ENCODE results near the gene NDUFAF8. TPM values are rescaled to one million over a fixed set of nuclear protein-coding genes. Genes with fewer than 3 reads are reported as not detected.
A peak's percentile ranks its signal among the peaks of the same experiment; 100 is the strongest.

The NDUFAF8 gene, protein sequence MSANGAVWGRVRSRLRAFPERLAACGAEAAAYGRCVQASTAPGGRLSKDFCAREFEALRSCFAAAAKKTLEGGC
- total RNA-seq (10 to 100 TPM; 26.6 to 66.3 (median 33.9) TPM), polyA plus RNA-seq (10 to 100 TPM; 14.6 to 53.4 TPM)
- long read RNA-seq, donor 1, partial matches to known transcripts = 3 of 3 reads
- long read RNA-seq, donor 1, other reads (novel, unspliced or antisense) = 0 of 3 reads
- long read RNA-seq, donor 2, transcript NDUFAF8-201 (3 exons, 615 nt) = major isoform, 35 of 35 reads
- long read RNA-seq, donor 2, partial matches to known transcripts = 0 of 35 reads
- long read RNA-seq, donor 2, other reads (novel, unspliced or antisense) = 0 of 35 reads
- long read RNA-seq, donor 3, transcript NDUFAF8-201 (3 exons, 615 nt) = major isoform, 24 of 27 reads
- long read RNA-seq, donor 3, partial matches to known transcripts = 1 of 27 reads
- long read RNA-seq, donor 3, other reads (novel, unspliced or antisense) = 2 of 27 reads

DNA sequence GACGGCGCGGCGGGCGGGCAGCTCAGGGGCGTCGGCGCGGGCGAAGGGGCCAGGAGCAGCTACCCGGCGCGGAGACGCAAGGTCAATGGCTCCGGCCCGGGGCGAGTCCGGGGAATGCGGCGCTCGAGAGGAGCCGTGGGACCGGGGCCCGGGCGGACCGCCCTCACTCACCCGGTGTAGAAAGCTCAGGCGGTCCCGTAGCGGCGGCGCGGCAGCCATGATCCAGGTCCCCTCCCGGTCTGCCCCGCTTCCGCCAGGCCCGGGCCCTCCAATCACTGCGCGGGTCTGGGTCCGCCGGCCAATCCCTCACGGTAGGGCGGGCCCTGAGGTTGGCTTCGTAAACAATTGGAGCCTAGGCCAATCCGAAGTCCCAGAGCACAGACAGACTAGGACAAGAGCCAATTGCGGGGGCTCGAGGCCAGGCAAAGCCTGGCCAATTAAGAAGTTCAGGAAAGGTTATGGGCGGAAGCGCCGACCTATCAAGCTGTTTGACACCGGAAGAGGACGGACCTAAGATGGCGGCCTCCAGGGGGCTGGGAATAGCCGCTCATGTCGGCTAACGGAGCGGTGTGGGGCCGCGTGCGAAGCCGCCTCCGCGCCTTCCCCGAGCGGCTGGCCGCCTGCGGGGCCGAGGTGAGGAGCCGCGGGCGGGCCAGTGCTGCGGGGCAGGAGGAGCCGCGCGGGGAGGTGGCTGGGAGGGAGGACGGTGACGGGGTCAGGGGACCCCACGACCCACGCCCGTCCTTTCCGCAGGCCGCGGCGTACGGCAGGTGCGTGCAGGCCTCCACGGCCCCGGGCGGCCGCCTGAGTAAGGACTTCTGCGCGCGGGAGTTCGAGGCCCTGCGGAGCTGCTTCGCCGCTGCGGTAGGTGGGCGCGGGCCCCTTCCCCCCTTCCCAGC, at the start of gene NDUFAF8, which contains the start of gene TEPSIN:
TSS of gene NDUFAF8 (plus strand) at position 504 of the 899 bp plus-strand sequence. CDS start at position 550, 46 bp downstream.
TSS of gene TEPSIN (minus strand) at position 241 of the 899 bp plus-strand sequence. CDS start at position 219, 22 bp downstream.
- Histone ChIP-seq H3K27me3 (no peaks in the 10 kb centered on the region), H3K9me3 (no peaks in the 10 kb centered on the region), H3K4me1 (ENCODE audit: insufficient read depth) (peaks cover 5% of the 10 kb centered on the region), H3K4me3 (peak within 1 kb of the TSS; percentile 99), H3K36me3 (no peaks in the 10 kb centered on the region), H3K27ac (peak within 1 kb of the TSS in 1 of 2 donors; percentile 82)
- peak in 2 of 3 donors; percentile 27 to 45 for TF ChIP-seq CTCF (IDR thresholded peaks at IDR 0.05)
- no peak for TF ChIP-seq EP300 (IDR thresholded peaks at IDR 0.05)
- peak; percentile 36 for TF ChIP-seq POLR2A (IDR thresholded peaks at IDR 0.05)
- 0% methylated on average over 68 to 100 of the region's 100 CpGs for WGBS, 3 donors
- peak; percentile 97 to 98 (median 97) for DNase-seq
- intact Hi-C loops (cut with DNase I) = loop anchor here in 1 of 4 donors (10.0 kb wide), 1 partner anchor 244 kb away; the partner anchor contains the start of gene CHMP6

- no peaks in the 10 kb centered on the region for H3K27me3 ChIP-seq
- H3K36me3 ChIP-seq = no peaks in the 10 kb centered on the region
- no peak overlapping the region for H3K27ac ChIP-seq
- no peak for DNase-seq
- intact Hi-C loops (cut with DNase I) = no loop called here
- TF ChIP-seq POLR2A (IDR thresholded peaks at IDR 0.05) (no peak), CTCF (IDR thresholded peaks at IDR 0.05) (no peak), EP300 (IDR thresholded peaks at IDR 0.05) (no peak)
- H3K9me3 ChIP-seq = no peaks in the 10 kb centered on the region
- no peak overlapping the region for H3K4me3 ChIP-seq
- H3K4me1 ChIP-seq (ENCODE audit: insufficient read depth) = no peaks in the 10 kb centered on the region
- 77 to 82% (median 81%) methylated on average over 24 to 27 of the region's 27 CpGs for WGBS, 3 donors
These were observed 49.2 kb upstream of the NDUFAF8 start for GRCh38 chr17:81189670-81190530.

- Histone ChIP-seq H3K9me3 (no peaks in the 10 kb centered on the region), H3K36me3 (no peaks in the 10 kb centered on the region), H3K4me3 (no peak overlapping the region), H3K4me1 (ENCODE audit: insufficient read depth) (no peaks in the 10 kb centered on the region), H3K27ac (no peak overlapping the region), H3K27me3 (no peaks in the 10 kb centered on the region)
- WGBS, 3 donors = 81 to 91% (median 83%) methylated on average over 28 of the region's 28 CpGs
- intact Hi-C loops (cut with DNase I) = no loop called here
- DNase-seq = no peak
- no peak for TF ChIP-seq EP300 (IDR thresholded peaks at IDR 0.05)
- TF ChIP-seq POLR2A (IDR thresholded peaks at IDR 0.05) = no peak
- TF ChIP-seq CTCF (IDR thresholded peaks at IDR 0.05) = no peak
These were observed 48.5 kb upstream of the NDUFAF8 start for GRCh38 chr17:81190591-81190990.
